Left cardiac atrium (tissue), 4 donors: ENCODE measurements around the gene PCIF1. TPM values are rescaled to one million over a fixed set of nuclear protein-coding genes. Genes with fewer than 3 reads are reported as not detected.
A peak's percentile ranks its signal among the peaks of the same experiment; 100 is the strongest.
"Not testable (repeated sequence)": the region's sequence is repeated elsewhere in the genome, so short reads cannot be mapped to it uniquely, and the experiment has no call there.

Experiments used
- ATAC-seq, 2 donors: fragments of 200-7000 bp; cut with Tn5 transposase; one replicate each; pipeline ENCODE4 v1.9.1; 2020; ENCODE audit warnings: mild to moderate bottlenecking in 2 of 2, moderate library complexity in 2 of 2
- DNase-seq: peaks from one replicate; pipeline ENCODE4 v3.0.0-alpha.2; 2020
- intact Hi-C, 2 donors: fragments of 100-400 bp; cut with DNase I; formaldehyde crosslinking; loops; one replicate each; pipeline versions ENCODE4 v1.14.1 to v1.15.1; 2022 to 2023
- total RNA-seq, 2 donors: library from RNA; stranded (reverse); fragmentation: NEBNext Ultra II Directional; extraction: Animal tissue kit (Norgen Biotek cat#: 25700); gene quantifications; one replicate each; pipeline ENCODE4 v1.2.1, GENCODE V29; 2021
- donor health status: DM: no; HTN: yes; CAD: no.
- donor health status: DM: no; HTN: yes; CAD: no; lungs with severe emphysema.
- donor health status: DM: yes; HTN: yes; CAD: no.
- donor health status: Dilated cardiomyopathy.

PCIF1 gene
- total RNA-seq, 2 donors from 2014 or later = 23.1 to 27.6 TPM

DNA sequence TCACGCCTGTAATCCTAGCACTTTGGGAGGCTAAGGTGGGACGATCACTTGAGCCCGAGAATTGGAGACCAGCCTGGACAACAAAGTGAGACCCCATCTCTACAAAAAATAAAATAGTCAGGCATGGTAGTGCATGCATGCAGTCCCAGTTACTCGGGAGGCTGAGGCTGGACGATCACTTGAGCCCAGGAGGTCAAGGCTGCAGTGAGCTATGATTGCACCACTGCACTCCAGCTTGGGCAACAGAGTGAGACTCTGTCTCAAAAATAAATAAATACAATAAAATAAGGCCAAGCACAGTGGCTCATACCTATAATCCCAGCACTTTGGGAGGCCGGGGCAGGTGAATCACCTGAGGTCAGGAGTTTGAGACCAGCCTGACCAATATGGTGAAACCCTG is 33.2 kb upstream of the PCIF1 start:
- ATAC-seq, intact Hi-C loops, DNase-seq: not testable (repeated sequence)

DNA sequence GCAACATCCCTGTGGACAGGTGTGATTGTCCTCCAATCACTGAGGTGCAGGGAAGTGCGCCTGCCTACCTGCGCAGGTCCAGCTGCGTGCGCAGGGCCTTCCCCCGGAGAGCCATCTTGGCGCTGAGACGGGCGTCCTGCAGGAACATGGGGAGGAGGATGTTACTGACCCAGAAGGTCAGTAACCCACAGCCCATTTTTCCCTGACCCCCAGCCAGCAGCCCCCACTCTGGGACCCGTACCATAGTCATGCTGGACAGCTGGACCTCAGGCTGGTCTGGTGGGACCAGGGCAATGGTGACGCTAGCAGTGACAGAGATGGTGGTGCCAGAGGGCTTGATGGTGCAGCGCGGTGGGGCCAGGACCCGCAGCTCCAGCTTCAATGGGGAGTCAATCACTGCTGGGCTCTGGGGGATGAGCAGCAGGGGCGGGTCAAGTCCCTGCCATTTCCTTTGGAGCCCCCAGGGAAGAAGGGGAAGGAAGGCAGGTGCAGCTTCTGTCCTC is 32.2 kb upstream of the PCIF1 start:
- ATAC-seq (no peak), DNase-seq (no peak)
- intact Hi-C loops = no loop called here

GRCh38 chr20:45904583-45905504 is 29.6 kb upstream of the PCIF1 start:
- ATAC-seq = no peak
- no peak for DNase-seq
- intact Hi-C loops = no loop called here

DNA sequence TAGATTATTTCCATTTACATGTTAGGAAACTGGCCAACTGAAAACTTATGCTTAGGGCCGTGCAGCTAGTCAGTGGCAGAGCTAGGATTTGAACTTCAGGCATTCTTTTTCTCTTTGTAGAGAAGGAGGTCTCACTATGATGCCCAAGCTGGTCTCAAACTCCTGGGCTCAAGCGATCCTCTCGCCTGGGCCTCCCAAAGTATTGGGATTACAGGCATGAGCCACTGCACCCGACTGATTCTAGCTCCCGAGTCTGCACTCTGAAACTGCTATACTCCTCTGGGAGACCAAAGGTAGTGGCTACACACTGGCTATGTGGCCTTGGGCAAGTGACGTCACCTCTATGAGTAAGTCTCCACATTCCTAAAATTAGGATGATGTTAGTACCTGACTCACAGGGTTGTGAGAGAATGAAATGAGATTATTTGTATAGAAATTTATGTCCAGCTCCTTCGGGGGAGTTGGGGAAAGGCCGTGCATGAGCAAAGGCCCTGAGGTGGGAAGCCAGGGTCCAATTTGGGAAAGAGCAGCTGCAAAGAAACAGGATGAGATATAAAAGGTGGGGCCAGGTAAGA is 28.9 kb upstream of the PCIF1 start:
- ATAC-seq = no peak
- intact Hi-C loops = no loop called here
- DNase-seq = no peak

GRCh38 chr20:45907219-45907948 is 27.1 kb upstream of the PCIF1 start:
- DNase-seq (no peak), ATAC-seq (no peak)
- intact Hi-C loops = no loop called here

GRCh38 chr20:45908084-45908483 is 26.4 kb upstream of the PCIF1 start:
- intact Hi-C loops = no loop called here
- ATAC-seq = no peak

GRCh38 chr20:45909336-45909808 is 25.1 kb upstream of the PCIF1 start:
- ATAC-seq (no peak), DNase-seq (no peak)
- intact Hi-C loops = no loop called here

More at GRCh38 chr20:45908084-45908483, 26.4 kb upstream of the PCIF1 start:
- no peak for DNase-seq

DNA sequence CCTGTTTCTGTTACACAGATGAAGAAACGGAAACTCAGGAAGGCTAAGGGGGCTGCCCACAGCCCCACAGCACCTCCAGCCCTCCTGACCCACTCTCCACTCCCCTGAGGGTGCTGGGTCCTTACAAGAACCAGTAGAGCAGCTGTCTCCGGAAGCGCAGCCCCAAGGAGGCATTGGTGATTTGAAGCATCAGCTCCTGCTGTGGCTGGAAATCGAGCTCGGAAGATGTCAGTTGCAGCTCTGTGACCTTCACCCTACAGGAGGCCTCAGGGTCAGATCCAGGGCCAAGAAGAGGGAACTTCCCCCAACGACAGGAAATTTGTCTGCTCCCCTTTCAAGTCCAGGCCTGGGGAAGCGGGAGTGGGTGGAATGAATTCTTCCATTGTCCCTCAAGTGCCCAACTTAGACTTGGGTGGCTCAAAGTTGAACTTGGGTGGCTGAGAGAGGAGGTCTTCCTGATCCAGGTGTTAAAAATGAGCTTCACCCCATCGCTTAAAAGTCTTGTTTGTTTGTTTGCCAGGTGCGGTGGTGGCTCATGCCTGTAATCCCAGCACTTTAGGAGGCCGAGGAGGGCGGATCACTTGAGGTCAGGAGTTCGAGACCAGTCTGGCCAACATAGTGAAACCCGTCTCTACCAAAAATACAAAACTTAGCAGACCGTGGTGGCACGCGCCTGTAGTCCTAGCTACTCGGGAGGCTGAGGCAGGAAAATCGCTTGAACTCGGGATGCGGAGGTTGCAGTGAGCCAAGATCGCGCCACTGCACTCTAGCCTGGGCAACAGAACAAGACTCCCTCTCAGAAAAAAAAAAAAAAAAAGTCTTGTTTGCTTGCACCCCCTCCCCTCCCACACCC is 24.4 kb upstream of the PCIF1 start:
- intact Hi-C loops = no loop called here
- DNase-seq (no peak), ATAC-seq (no peak)

- intact Hi-C loops = no loop called here
- peak; percentile 97 for DNase-seq
- peak; percentile 90 to 91 for ATAC-seq
These were observed 23.6 kb upstream of the PCIF1 start for GRCh38 chr20:45910670-45911485.

- DNase-seq (peak; percentile 78), ATAC-seq (peak; percentile 62 to 64)
- intact Hi-C loops = no loop called here
These were observed 22.8 kb upstream of the PCIF1 start, which contains the start of gene PLTP for GRCh38 chr20:45911486-45912343. TSS of gene PLTP (minus strand) at chr20:45912155. CDS start at chr20:45911452, 703 bp downstream.

DNA sequence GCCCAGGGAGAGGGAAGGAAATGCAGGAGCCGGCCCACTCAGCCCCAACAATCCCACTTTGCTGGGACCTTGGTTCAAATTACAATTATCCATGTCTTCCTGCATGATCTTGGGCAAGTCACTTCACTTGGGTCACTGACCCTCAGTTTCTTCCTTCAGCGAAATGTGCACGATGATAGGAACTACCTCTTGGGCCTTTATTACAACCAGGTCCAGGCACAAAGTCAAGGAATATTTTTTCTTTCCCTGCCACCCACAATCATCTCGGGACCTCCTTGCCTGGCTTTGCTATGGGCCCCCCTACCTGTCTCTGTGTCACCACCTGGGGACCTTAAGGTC is 22.2 kb upstream of the PCIF1 start:
- no peak for DNase-seq
- intact Hi-C loops = no loop called here
- no peak for ATAC-seq

DNA sequence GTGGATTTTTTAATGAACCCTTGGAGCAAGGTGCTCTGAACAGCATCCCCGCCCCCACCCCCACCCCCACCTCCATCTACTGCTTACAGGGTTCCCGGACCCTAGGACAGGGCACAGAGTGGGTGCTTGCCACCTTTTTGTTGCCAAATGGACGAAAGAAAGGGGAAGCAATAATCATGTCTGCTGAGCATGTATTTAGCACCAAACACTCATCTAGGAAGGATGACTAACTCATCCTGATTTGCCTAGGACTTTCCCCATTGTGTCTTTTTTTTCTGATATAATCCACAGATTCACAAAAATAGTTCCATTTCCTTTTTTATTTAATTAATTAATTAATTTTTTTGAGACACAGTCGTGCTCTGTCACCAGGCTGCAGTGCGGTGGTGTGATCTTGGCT is 21.4 kb upstream of the PCIF1 start:
- intact Hi-C loops = no loop called here
- DNase-seq = no peak
- ATAC-seq = no peak

DNA sequence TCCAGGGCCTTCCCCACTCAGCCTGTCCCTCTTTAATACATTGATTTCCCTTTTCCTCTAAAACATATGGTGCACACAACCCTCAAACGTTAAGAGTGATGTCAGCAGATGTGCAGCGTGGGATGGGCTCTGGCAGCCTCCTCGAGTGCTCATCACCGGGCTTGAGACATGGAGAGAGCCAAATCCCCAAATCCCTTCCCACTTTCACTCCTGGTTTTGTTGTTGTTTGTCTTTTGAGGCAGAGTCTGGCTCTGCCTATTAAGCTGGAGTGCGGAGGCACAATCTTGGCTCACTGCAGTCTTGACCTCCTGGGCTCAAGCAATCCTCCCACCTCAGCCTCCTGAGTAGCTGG is 16.7 kb upstream of the PCIF1 start:
- ATAC-seq (peak in 1 of 2 donors; percentile 46), DNase-seq (no peak)
- intact Hi-C loops = no loop called here

- ATAC-seq (peak; percentile 13 to 33), DNase-seq (no peak)
- intact Hi-C loops = no loop called here
These were observed 16.2 kb upstream of the PCIF1 start for GRCh38 chr20:45918182-45918737.

GRCh38 chr20:45918779-45919537 is 15.5 kb upstream of the PCIF1 start:
- peak in 1 of 2 donors; percentile 2 for ATAC-seq
- intact Hi-C loops = no loop called here
- DNase-seq = no peak
